Transverse colon (tissue), 4 donors: Measurements from ENCODE around the gene RELN.

ENCODE experiments used
- CTCF ChIP-seq, 5 experiments: fragments of 200-600 bp in 3 of 5; fragments of 450-650 bp in 2 of 5; sonication (generic) in 3 of 5; IDR thresholded peaks; 1 replicate in 2 of 5; 2 replicates in 3 of 5; pipeline ENCODE4 v1.5.1; 2016 to 2017; ENCODE audit warnings: antibody characterized with exemption in 5 of 5, inconsistent platforms in 3 of 5, mild to moderate bottlenecking in 2 of 5, moderate library complexity in 1 of 5
- EP300 ChIP-seq: sonication (generic); formaldehyde crosslinking; IDR thresholded peaks from one replicate; pipeline ENCODE4 v1.6.1; 2017; ENCODE audit warnings: antibody characterized with exemption, low read depth
- POLR2A ChIP-seq: fragments of 450-650 bp; IDR thresholded peaks from one replicate; pipeline ENCODE4 v1.6.1; 2016; ENCODE audit warnings: antibody characterized with exemption, mild to moderate bottlenecking, moderate library complexity
- POLR2AphosphoS5 ChIP-seq, 3 donors: sonication (generic); formaldehyde crosslinking; IDR thresholded peaks; one replicate each; pipeline ENCODE4 v1.6.1; 2016; ENCODE audit warnings: antibody characterized with exemption in 3 of 3

- TF ChIP-seq EP300 (no peak), CTCF (IDR thresholded peaks at IDR 0.05) (no peak), POLR2A (no peak), POLR2AphosphoS5 (IDR thresholded peaks at IDR 0.05) (no peak)
These were observed 22.7 kb downstream of the RELN start for GRCh38 chr7:103966593-103967277.
